Right lobe of liver (tissue), 6 donors: ENCODE results near the gene GMDS. TPM values are rescaled to one million over a fixed set of nuclear protein-coding genes. Genes with fewer than 3 reads are reported as not detected.

Source experiments
- ATAC-seq, 4 donors: fragments of 200-7000 bp; cut with Tn5 transposase; one replicate each; pipeline ENCODE4 v1.9.1; 2020; ENCODE audit warnings: mild to moderate bottlenecking in 4 of 4, moderate library complexity in 4 of 4
- DNase-seq, 3 donors: peaks; one replicate each; pipeline ENCODE4 v3.0.0-alpha.2; 2020
- H3K27ac ChIP-seq, 3 donors: fragments of 200-600 bp; one replicate each; pipeline ENCODE4 v1.8.0; 2022
- H3K27me3 ChIP-seq, 2 donors: fragments of 200-600 bp; one replicate each; pipeline ENCODE4 v1.8.0; 2022
- H3K36me3 ChIP-seq, 4 donors: fragments of 200-600 bp; sonication (generic) in 1 of 4; one replicate each; pipeline versions ENCODE4 v1.5.1 to v1.8.0; 2017 to 2022; ENCODE audit warnings: control low read depth in 1 of 4
- H3K4me1 ChIP-seq, 4 donors: fragments of 200-600 bp; sonication (generic) in 1 of 4; one replicate each; pipeline versions ENCODE4 v1.5.1 to v1.8.0; 2017 to 2022; ENCODE audit warnings: control low read depth in 1 of 4
- H3K4me3 ChIP-seq, 3 donors: fragments of 200-600 bp; one replicate each; pipeline ENCODE4 v1.8.0; 2022
- H3K9me3 ChIP-seq, 4 donors: fragments of 200-600 bp; sonication (generic) in 1 of 4; one replicate each; pipeline versions ENCODE4 v1.5.1 to v1.8.0; 2017 to 2022; ENCODE audit warnings: control low read depth in 1 of 4
- CTCF ChIP-seq, 4 donors: fragments of 200-600 bp in 3 of 4; fragments of 450-650 bp in 1 of 4; IDR thresholded peaks; one replicate each; pipeline versions ENCODE4 v1.5.1 to v1.8.0; 2016 to 2022; ENCODE audit warnings: antibody characterized with exemption in 4 of 4, mild to moderate bottlenecking in 2 of 4
- POLR2A ChIP-seq: fragments of 450-650 bp; IDR thresholded peaks from one replicate; pipeline ENCODE4 v1.6.1; 2017; ENCODE audit warnings: antibody characterized with exemption, mild to moderate bottlenecking
- WGBS: methylation state at CpG from one replicate; pipeline ENCODE4 v1.1.6; 2018; ENCODE audit warnings: low coverage, low lambda C conversion rate; ENCODE audit not compliant: insufficient coverage; ENCODE audit errors: missing lambda C conversion rate; 5-methylcytosine and 5-hydroxymethylcytosine counted together
- intact Hi-C, 2 donors: fragments of 100-400 bp; cut with DNase I; formaldehyde crosslinking; loops; one replicate each; pipeline versions ENCODE4 v1.11.2 to v1.14.1; 2022
- total RNA-seq, 6 experiments: library from RNA; depleted of rRNA in 2 of 6; stranded (reverse); fragments of >200 nt in 2 of 6; fragmentation: NEBNext Ultra II Directional in 3 of 6; extraction: Animal tissue kit (Norgen Biotek cat#: 25700) in 3 of 6; gene quantifications; one replicate each; pipeline versions ENCODE4 v1.1.0 to v1.2.4, GENCODE V29; 2016 to 2023
- donor health status: DM: no; HTN: yes; CAD: no.
- donor health status: DM: no; HTN: no; CAD: no.
- donor health status: DM: no; HTN: no; CAD: no.
- donor health status: DM: no; HTN: yes; CAD: no.
- donor health status: DM: no; HTN: yes; CAD: no.

The GMDS gene
- total RNA-seq, 6 experiments from 2014 or later, result 15.9 to 34.4 (median 23.4) TPM

- DNase-seq, result no peak
- ATAC-seq, result peak; percentile 44 to 92 (median 58)
- WGBS, result 79% methylated on average over 6 of the region's 6 CpGs
- Histone ChIP-seq H3K4me1 (no peaks in the 10 kb centered on the region), H3K27ac (no peak overlapping the region), H3K4me3 (no peak overlapping the region), H3K9me3 (no peaks in the 10 kb centered on the region), H3K27me3 (no peaks in the 10 kb centered on the region), H3K36me3 (no peaks in the 10 kb centered on the region)
- intact Hi-C loops, result no loop called here
- TF ChIP-seq POLR2A, result no peak
- TF ChIP-seq CTCF (IDR thresholded peaks at IDR 0.05), result no peak
These were observed 254.0 kb downstream of the GMDS start for GRCh38 chr6:1991332-1991878.

GRCh38 chr6:1988843-1989242 is 256.6 kb downstream of the GMDS start:
- 91% methylated on average over 2 of the region's 3 CpGs for WGBS
- Histone ChIP-seq H3K27me3 (no peaks in the 10 kb centered on the region), H3K27ac (no peak overlapping the region), H3K9me3 (no peaks in the 10 kb centered on the region), H3K4me3 (no peak overlapping the region), H3K4me1 (no peaks in the 10 kb centered on the region), H3K36me3 (no peaks in the 10 kb centered on the region)
- intact Hi-C loops, result no loop called here
- no peak for TF ChIP-seq CTCF (IDR thresholded peaks at IDR 0.05)
- TF ChIP-seq POLR2A, result no peak
- ATAC-seq, result no peak
- no peak for DNase-seq

- intact Hi-C loops, result no loop called here
- Histone ChIP-seq H3K4me1 (no peaks in the 10 kb centered on the region), H3K4me3 (no peak overlapping the region), H3K36me3 (no peaks in the 10 kb centered on the region), H3K27me3 (no peaks in the 10 kb centered on the region), H3K27ac (no peak overlapping the region), H3K9me3 (no peaks in the 10 kb centered on the region)
- TF ChIP-seq CTCF (IDR thresholded peaks at IDR 0.05) (no peak), POLR2A (no peak)
- no peak for DNase-seq
- no peak for ATAC-seq
- WGBS, result 49% methylated on average over 2 of the region's 2 CpGs
These were observed 257.8 kb downstream of the GMDS start for GRCh38 chr6:1987640-1988039.

GRCh38 chr6:1986454-1987243 is 258.8 kb downstream of the GMDS start:
- no peaks in the 10 kb centered on the region for H3K27me3 ChIP-seq
- TF ChIP-seq POLR2A, result no peak
- TF ChIP-seq CTCF (IDR thresholded peaks at IDR 0.05), result no peak
- intact Hi-C loops, result no loop called here

More at GRCh38 chr6:1986454-1987243, 258.8 kb downstream of the GMDS start:
- no peak overlapping the region for H3K27ac ChIP-seq
- H3K9me3 ChIP-seq, result no peaks in the 10 kb centered on the region
- ATAC-seq (no peak), DNase-seq (no peak)
- H3K36me3 ChIP-seq, result no peaks in the 10 kb centered on the region
- WGBS, result 7% methylated on average over 1 of the region's 1 CpG
- no peaks in the 10 kb centered on the region for H3K4me1 ChIP-seq
- no peak overlapping the region for H3K4me3 ChIP-seq
